Measurements from ENCODE around the gene LAMA2. TPM values are rescaled to one million over a fixed set of nuclear protein-coding genes. Genes with fewer than 3 reads are reported as not detected.

LAMA2 gene
- total and polyA plus RNA-seq, 3 donors from 2014 or later: 25.9 to 94.8 (median 56.0) TPM

GRCh38 chr6:129306826-129307225, 423.9 kb downstream of the LAMA2 start:
- no peaks in the 10 kb centered on the region for H3K9me3 ChIP-seq
- TF ChIP-seq POLR2A (IDR thresholded peaks at IDR 0.05) (no peak), CTCF (IDR thresholded peaks at IDR 0.05) (no peak)
- H3K4me3 ChIP-seq: no peak overlapping the region
- H3K27ac ChIP-seq: no peak overlapping the region
- no peak for DNase-seq
- no peaks in the 10 kb centered on the region for H3K27me3 ChIP-seq
- intact Hi-C loops (cut with DNase I; ENCODE audit: low total_unique reads): no loop called here
- H3K36me3 ChIP-seq (ENCODE audit: low read depth, missing control alignments): no peaks in the 10 kb centered on the region
- no peaks in the 10 kb centered on the region for H3K4me1 ChIP-seq
- WGBS, 2 donors: 95 to 96% methylated on average over 1 of the region's 1 CpG

- Histone ChIP-seq H3K27ac (no peak overlapping the region), H3K9me3 (no peaks in the 10 kb centered on the region), H3K4me3 (no peak overlapping the region), H3K27me3 (no peaks in the 10 kb centered on the region), H3K36me3 (ENCODE audit: low read depth, missing control alignments) (no peaks in the 10 kb centered on the region), H3K4me1 (no peaks in the 10 kb centered on the region)
- no peak for DNase-seq
- WGBS, 2 donors: 87 to 89% methylated on average over 2 of the region's 2 CpGs
- intact Hi-C loops (cut with DNase I; ENCODE audit: low total_unique reads): no loop called here
- TF ChIP-seq CTCF (IDR thresholded peaks at IDR 0.05): no peak
Measured at GRCh38 chr6:129307845-129308244, 424.9 kb downstream of the LAMA2 start.

GRCh38 chr6:129309154-129309553, 426.2 kb downstream of the LAMA2 start:
- Histone ChIP-seq H3K4me3 (no peak overlapping the region), H3K27me3 (no peaks in the 10 kb centered on the region), H3K27ac (no peak overlapping the region), H3K9me3 (no peaks in the 10 kb centered on the region), H3K4me1 (no peaks in the 10 kb centered on the region), H3K36me3 (ENCODE audit: low read depth, missing control alignments) (no peaks in the 10 kb centered on the region)
- 96 to 97% methylated on average over 1 of the region's 1 CpG for WGBS, 2 donors
- DNase-seq: no peak
- intact Hi-C loops (cut with DNase I; ENCODE audit: low total_unique reads): no loop called here
- TF ChIP-seq CTCF (IDR thresholded peaks at IDR 0.05) (no peak), POLR2A (IDR thresholded peaks at IDR 0.05) (no peak)

DNA sequence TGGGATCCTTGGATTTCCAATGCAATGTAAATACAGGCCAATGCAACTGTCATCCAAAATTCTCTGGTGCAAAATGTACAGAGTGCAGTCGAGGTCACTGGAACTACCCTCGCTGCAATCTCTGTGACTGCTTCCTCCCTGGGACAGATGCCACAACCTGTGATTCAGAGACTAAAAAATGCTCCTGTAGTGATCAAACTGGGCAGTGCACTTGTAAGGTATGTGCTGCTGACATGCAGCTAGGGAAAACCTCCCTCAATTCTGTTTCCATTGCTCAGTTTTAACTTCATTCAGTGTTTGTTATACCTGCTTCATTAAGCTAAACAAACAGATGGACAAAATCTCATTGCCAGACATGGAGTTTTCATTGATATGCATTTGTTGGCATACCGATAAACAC, 429.9 kb downstream of the LAMA2 start:
- H3K36me3 ChIP-seq (ENCODE audit: low read depth, missing control alignments): no peaks in the 10 kb centered on the region
- H3K4me1 ChIP-seq: no peaks in the 10 kb centered on the region
- no peaks in the 10 kb centered on the region for H3K9me3 ChIP-seq
- 75 to 81% methylated on average over 3 of the region's 3 CpGs for WGBS, 2 donors
- no peak overlapping the region for H3K27ac ChIP-seq
- TF ChIP-seq CTCF (IDR thresholded peaks at IDR 0.05) (no peak), POLR2A (IDR thresholded peaks at IDR 0.05) (no peak)
- no peak for DNase-seq
- no peak overlapping the region for H3K4me3 ChIP-seq
- intact Hi-C loops (cut with DNase I; ENCODE audit: low total_unique reads): no loop called here
- no peaks in the 10 kb centered on the region for H3K27me3 ChIP-seq

DNA sequence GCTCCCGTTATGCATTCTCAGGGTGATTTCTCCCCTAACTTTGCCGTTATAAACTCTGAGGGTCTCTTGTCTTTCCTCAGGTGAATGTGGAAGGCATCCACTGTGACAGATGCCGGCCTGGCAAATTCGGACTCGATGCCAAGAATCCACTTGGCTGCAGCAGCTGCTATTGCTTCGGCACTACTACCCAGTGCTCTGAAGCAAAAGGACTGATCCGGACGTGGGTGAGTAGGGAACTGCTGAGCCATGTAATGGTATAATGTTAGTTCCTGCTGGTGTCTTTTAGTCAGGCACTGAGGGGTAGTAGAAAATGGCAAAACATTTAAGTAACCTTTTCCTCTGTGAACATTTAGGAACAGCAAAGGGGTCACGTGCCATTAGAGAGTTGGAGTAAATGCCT, 431.6 kb downstream of the LAMA2 start:
- TF ChIP-seq CTCF (IDR thresholded peaks at IDR 0.05): no peak
- Histone ChIP-seq H3K27me3 (no peaks in the 10 kb centered on the region), H3K36me3 (ENCODE audit: low read depth, missing control alignments) (no peaks in the 10 kb centered on the region), H3K9me3 (no peaks in the 10 kb centered on the region), H3K27ac (no peak overlapping the region), H3K4me1 (no peaks in the 10 kb centered on the region), H3K4me3 (no peak overlapping the region)
- no peak for DNase-seq
- WGBS, 2 donors: 73 to 76% methylated on average over 9 of the region's 9 CpGs
- intact Hi-C loops (cut with DNase I; ENCODE audit: low total_unique reads): no loop called here

Data from testis (tissue), 3 donors.